ENCODE results near the gene ANKRD42. TPM values are rescaled to one million over a fixed set of nuclear protein-coding genes. Genes with fewer than 3 reads are reported as not detected.

The ANKRD42 gene
- total and polyA plus RNA-seq, 9 of the 15 experiments (the other 6 are each of a cell fraction or from before 2014, with no cell fraction given), result 2.8 to 9.1 (median 6.1) TPM

- TF ChIP-seq ELK1 (CRISPR knock-in tag; IDR thresholded peaks at IDR 0.05), result no peak
- TF ChIP-seq, protein P1, sequence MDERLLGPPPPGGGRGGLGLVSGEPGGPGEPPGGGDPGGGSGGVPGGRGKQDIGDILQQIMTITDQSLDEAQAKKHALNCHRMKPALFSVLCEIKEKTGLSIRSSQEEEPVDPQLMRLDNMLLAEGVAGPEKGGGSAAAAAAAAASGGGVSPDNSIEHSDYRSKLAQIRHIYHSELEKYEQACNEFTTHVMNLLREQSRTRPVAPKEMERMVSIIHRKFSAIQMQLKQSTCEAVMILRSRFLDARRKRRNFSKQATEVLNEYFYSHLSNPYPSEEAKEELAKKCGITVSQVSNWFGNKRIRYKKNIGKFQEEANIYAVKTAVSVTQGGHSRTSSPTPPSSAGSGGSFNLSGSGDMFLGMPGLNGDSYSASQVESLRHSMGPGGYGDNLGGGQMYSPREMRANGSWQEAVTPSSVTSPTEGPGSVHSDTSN (CRISPR knock-in tag; IDR thresholded peaks at IDR 0.05; ENCODE audit: low read depth), result no peak
- TF ChIP-seq, protein P1 (tag; conservative IDR thresholded peaks at IDR 0.05; ENCODE audit: low read depth), result no peak
Measured at GRCh38 chr11:83252941-83253340, 59.4 kb downstream of the ANKRD42 start (continued).

DNA sequence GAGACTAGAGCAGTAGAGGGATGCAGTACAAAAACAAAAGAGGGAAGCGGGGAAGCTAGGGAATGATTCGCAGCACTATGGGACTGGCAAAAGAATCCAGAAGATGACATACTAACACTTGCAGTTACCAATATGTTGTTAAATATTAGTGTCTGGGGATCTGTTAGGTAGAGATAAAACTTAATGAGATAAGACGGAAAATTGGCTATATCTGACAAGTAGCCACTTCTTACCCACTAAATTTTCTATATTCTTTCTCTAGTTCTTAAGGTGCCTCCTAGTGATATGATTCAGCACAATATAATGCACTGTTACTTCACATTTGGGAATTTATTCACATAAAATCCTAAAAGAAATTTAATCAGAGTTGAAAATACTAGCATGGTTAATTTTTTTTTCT, 61.9 kb downstream of the ANKRD42 start:
- BruUV-seq (replicated peaks), result no TSS peak
- intact Hi-C loops (cut with micrococcal nuclease), result no loop called here
- no peak for ATAC-seq

More for the DNA sequence above, 61.9 kb downstream of the ANKRD42 start:
- POLR2A ChIA-PET, result no interaction called here
- CTCF ChIA-PET (ENCODE audit: low intra/inter-chr PET ratio), result no interaction called here
- DNase-seq (ENCODE audit: extremely low read depth in 1 of 4, low spot score in 3 of 4) (no peak), FAIRE-seq (no peak)
- Histone ChIP-seq H3K9ac (ENCODE audit: insufficient read depth in 1 of 2, low read depth in 2 of 2, low read length in 2 of 2) (no peak overlapping the region), H3K9me3 (replicated peaks; ENCODE audit: control insufficient read depth, insufficient read depth, low read depth, low read length) (no peaks in the 10 kb centered on the region), H3K27ac (ENCODE audit: extremely low read depth, low read depth, low read length) (no peak overlapping the region), H3K79me2 (ENCODE audit: control insufficient read depth, insufficient read depth, low read length) (no peaks in the 10 kb centered on the region), H2AFZ (ENCODE audit: low read depth, low read length) (no peak overlapping the region), H3K4me3 (no peak overlapping the region), H3K36me3 (ENCODE audit: control insufficient read depth, insufficient read depth, low read length) (peaks cover 4% of the 10 kb centered on the region; the same call in 2 of the 3 replicates), H3K4me2 (ENCODE audit: insufficient read depth, low read length) (no peak overlapping the region), H4K20me1 (replicated peaks; ENCODE audit: control insufficient read depth, insufficient read depth, low read length) (no peaks in the 10 kb centered on the region), H3K27me3 (ENCODE audit: control insufficient read depth in 2 of 2, insufficient read depth in 2 of 2, low read length in 2 of 2) (no peaks in the 10 kb centered on the region), H3K4me1 (replicated peaks in 1 of 2; ENCODE audit: control insufficient read depth in 2 of 2, insufficient read depth in 2 of 2, low read length in 2 of 2) (no peaks in the 10 kb centered on the region), H3K9me1 (ENCODE audit: control insufficient read depth, insufficient read depth, low read length) (no peaks in the 10 kb centered on the region)
- TF ChIP-seq, protein P2, sequence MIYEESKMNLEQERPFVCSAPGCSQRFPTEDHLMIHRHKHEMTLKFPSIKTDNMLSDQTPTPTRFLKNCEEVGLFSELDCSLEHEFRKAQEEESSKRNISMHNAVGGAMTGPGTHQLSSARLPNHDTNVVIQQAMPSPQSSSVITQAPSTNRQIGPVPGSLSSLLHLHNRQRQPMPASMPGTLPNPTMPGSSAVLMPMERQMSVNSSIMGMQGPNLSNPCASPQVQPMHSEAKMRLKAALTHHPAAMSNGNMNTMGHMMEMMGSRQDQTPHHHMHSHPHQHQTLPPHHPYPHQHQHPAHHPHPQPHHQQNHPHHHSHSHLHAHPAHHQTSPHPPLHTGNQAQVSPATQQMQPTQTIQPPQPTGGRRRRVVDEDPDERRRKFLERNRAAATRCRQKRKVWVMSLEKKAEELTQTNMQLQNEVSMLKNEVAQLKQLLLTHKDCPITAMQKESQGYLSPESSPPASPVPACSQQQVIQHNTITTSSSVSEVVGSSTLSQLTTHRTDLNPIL (CRISPR knock-in tag; IDR thresholded peaks at IDR 0.05), result no peak
- TF ChIP-seq SAP30 (IDR thresholded peaks at IDR 0.05; ENCODE audit: borderline replicate concordance, insufficient read depth, low read depth, low read length, poor library complexity, severe bottlenecking) (no peak), TAF9B (IDR thresholded peaks at IDR 0.05; ENCODE audit: partially characterized antibody) (no peak), NFE2 (IDR thresholded peaks at IDR 0.05; ENCODE audit: low read depth) (peak; percentile 28; the same call in 1 of the 2 replicates), ZNF316 (IDR thresholded peaks at IDR 0.05) (0 out of 2 replicates have a peak, but pooled peaks have one; percentile 12)
- WGBS (ENCODE audit: insufficient coverage, low coverage, missing lambda C conversion rate), result 61% methylated on average over 3 of the region's 3 CpGs
- in situ Hi-C loops (cut with MboI), result no loop called here
